ENCODE data around the gene TEPSIN. TPM values are rescaled to one million over a fixed set of nuclear protein-coding genes. Genes with fewer than 3 reads are reported as not detected.

TEPSIN gene
- total RNA-seq, 1 donor from 2014 or later: 15.9 TPM

GRCh38 chr17:81181811-81182185, 57.1 kb downstream of the TEPSIN start:
- intact Hi-C loops (cut with micrococcal nuclease): no loop called here
- Histone ChIP-seq H3K4me1 (peaks cover 9% of the 10 kb centered on the region), H3K4me3 (no peak overlapping the region), H3K36me3 (no peaks in the 10 kb centered on the region), H3K9me3 (replicated peaks) (no peaks in the 10 kb centered on the region), H3K27me3 (ENCODE audit: low read depth) (peaks cover 29% of the 10 kb centered on the region), H3K27ac (replicated peaks) (no peak overlapping the region)
- DNase-seq: no peak
- no peak for TF ChIP-seq CTCF (IDR thresholded peaks at IDR 0.05; ENCODE audit: borderline replicate concordance)

- no peaks in the 10 kb centered on the region for H3K36me3 ChIP-seq
- intact Hi-C loops (cut with micrococcal nuclease): no loop called here
- H3K4me3 ChIP-seq: no peak overlapping the region
- H3K9me3 ChIP-seq (replicated peaks): no peaks in the 10 kb centered on the region
- no peak for TF ChIP-seq CTCF (IDR thresholded peaks at IDR 0.05; ENCODE audit: borderline replicate concordance)
- H3K4me1 ChIP-seq: peaks cover 9% of the 10 kb centered on the region
- H3K27ac ChIP-seq (replicated peaks): no peak overlapping the region
- H3K27me3 ChIP-seq (ENCODE audit: low read depth): peaks cover 29% of the 10 kb centered on the region
- DNase-seq: no peak
Observed at GRCh38 chr17:81180836-81181810, 57.7 kb downstream of the TEPSIN start.

GRCh38 chr17:81179861-81180260, 59.0 kb downstream of the TEPSIN start:
- H3K4me1 ChIP-seq: peaks cover 9% of the 10 kb centered on the region
- H3K27ac ChIP-seq (replicated peaks): no peak overlapping the region
- H3K36me3 ChIP-seq: no peaks in the 10 kb centered on the region
- DNase-seq: no peak
- H3K9me3 ChIP-seq (replicated peaks): peaks cover 12% of the 10 kb centered on the region
- peaks cover 29% of the 10 kb centered on the region for H3K27me3 ChIP-seq (ENCODE audit: low read depth)
- H3K4me3 ChIP-seq: no peak overlapping the region
- intact Hi-C loops (cut with micrococcal nuclease): no loop called here
- TF ChIP-seq CTCF (IDR thresholded peaks at IDR 0.05; ENCODE audit: borderline replicate concordance): no peak

- intact Hi-C loops (cut with micrococcal nuclease): no loop called here
- Histone ChIP-seq H3K27ac (replicated peaks) (no peak overlapping the region), H3K4me1 (peaks cover 9% of the 10 kb centered on the region), H3K27me3 (ENCODE audit: low read depth) (peaks cover 26% of the 10 kb centered on the region), H3K9me3 (replicated peaks) (peaks cover 12% of the 10 kb centered on the region), H3K4me3 (no peak overlapping the region), H3K36me3 (no peaks in the 10 kb centered on the region)
- DNase-seq: no peak
- TF ChIP-seq CTCF (IDR thresholded peaks at IDR 0.05; ENCODE audit: borderline replicate concordance): no peak
Observed at GRCh38 chr17:81179220-81179619, 59.6 kb downstream of the TEPSIN start.

Other genes with a start within 250 kb of the TEPSIN start
- gene CHMP6, start 247.2 kb downstream of the TEPSIN start, total RNA-seq: 15.9 TPM
- gene BAIAP2, start 203.9 kb downstream of the TEPSIN start, total RNA-seq: 27.9 TPM
- gene PVALEF, start 73.5 kb downstream of the TEPSIN start, total RNA-seq: not detected
- 2.3 TPM for gene AATK, start 72.8 kb downstream of the TEPSIN start, total RNA-seq
- gene CEP131, start 16.1 kb downstream of the TEPSIN start, total RNA-seq: 7.6 TPM
- 61.5 TPM for gene NDUFAF8, start 263 bp upstream of the TEPSIN start, total RNA-seq
- 50.1 TPM for gene SLC38A10, start 56.3 kb upstream of the TEPSIN start, total RNA-seq
- gene BAHCC1, start 156.4 kb upstream of the TEPSIN start, total RNA-seq: 7.3 TPM